RWPE2 (cell line): ENCODE measurements around the gene TMEM35B.

ENCODE experiments used
- ATAC-seq: fragments of 200-7000 bp; cut with Tn5 transposase; 3 replicates; pipeline ENCODE4 v1.9.1; 2021; ENCODE audit warnings: low read depth
- DNase-seq: peaks from one replicate; pipeline ENCODE4 v3.0.0-alpha.2; 2020; ENCODE audit warnings: low spot score
- H3K27ac ChIP-seq: fragments of 450-650 bp; 2 replicates; pipeline ENCODE4 v1.5.1; 2017; ENCODE audit warnings: mild to moderate bottlenecking; ENCODE audit not compliant: poor library complexity, severe bottlenecking
- H3K27me3 ChIP-seq: fragments of 250-450 bp; sonication (Bioruptor Pico); 2 replicates; pipeline ENCODE4 v1.5.1; 2021; ENCODE audit warnings: mild to moderate bottlenecking, moderate library complexity; ENCODE audit not compliant: insufficient read depth, poor library complexity, severe bottlenecking
- H3K36me3 ChIP-seq: fragments of 250-450 bp; sonication (Bioruptor Pico); 2 replicates; pipeline ENCODE4 v1.5.1; 2020; ENCODE audit warnings: low read depth, mild to moderate bottlenecking, moderate library complexity
- H3K4me1 ChIP-seq: fragments of 250-450 bp; sonication (Bioruptor Pico); 2 replicates; pipeline ENCODE4 v1.5.1; 2021; ENCODE audit warnings: mild to moderate bottlenecking, moderate library complexity; ENCODE audit not compliant: insufficient read depth, poor library complexity, severe bottlenecking
- H3K4me3 ChIP-seq: fragments of 250-450 bp; sonication (Bioruptor Pico); 2 replicates; pipeline ENCODE4 v1.5.1; 2021; ENCODE audit warnings: mild to moderate bottlenecking, moderate library complexity; ENCODE audit not compliant: severe bottlenecking
- H3K9me3 ChIP-seq: fragments of 250-450 bp; sonication (Bioruptor Pico); 2 replicates; pipeline ENCODE4 v1.5.1; 2021; ENCODE audit warnings: mild to moderate bottlenecking, moderate library complexity; ENCODE audit not compliant: severe bottlenecking
- TF ChIP-seq, protein P1 (sequence below): fragments of 450-650 bp; IDR thresholded peaks from one replicate; pipeline ENCODE4 v1.5.1; 2017; ENCODE audit warnings: mild to moderate bottlenecking, moderate library complexity; ENCODE audit not compliant: poor library complexity, severe bottlenecking

Gene TMEM35B

DNA sequence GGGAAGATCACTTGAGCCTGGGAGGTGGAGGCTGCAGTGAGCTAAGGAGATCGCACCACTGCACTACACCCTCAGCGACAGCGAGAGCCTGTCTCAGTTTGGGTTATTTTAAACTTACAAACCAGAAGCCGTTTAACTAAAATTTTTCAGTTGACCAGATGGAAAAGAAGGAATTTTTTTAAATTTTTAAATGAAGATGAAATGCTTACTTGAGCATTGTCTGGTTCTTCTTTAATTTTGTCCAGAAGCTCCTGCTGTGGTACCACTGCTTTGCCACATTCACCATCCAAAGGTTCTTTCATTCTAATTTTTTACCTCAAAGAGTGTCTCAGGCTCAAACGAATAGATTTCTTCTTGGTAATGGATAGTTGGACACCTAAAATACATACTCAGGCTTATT, 45.2 kb upstream of the TMEM35B start:
- Histone ChIP-seq H3K9me3 (no peaks in the 10 kb centered on the region), H3K36me3 (peaks cover 21% of the 10 kb centered on the region), H3K27me3 (no peaks in the 10 kb centered on the region), H3K4me3 (peak overlapping the region; percentile 67), H3K27ac (peak overlapping the region; percentile 86), H3K4me1 (peaks cover 6% of the 10 kb centered on the region)
- TF ChIP-seq, protein P1, sequence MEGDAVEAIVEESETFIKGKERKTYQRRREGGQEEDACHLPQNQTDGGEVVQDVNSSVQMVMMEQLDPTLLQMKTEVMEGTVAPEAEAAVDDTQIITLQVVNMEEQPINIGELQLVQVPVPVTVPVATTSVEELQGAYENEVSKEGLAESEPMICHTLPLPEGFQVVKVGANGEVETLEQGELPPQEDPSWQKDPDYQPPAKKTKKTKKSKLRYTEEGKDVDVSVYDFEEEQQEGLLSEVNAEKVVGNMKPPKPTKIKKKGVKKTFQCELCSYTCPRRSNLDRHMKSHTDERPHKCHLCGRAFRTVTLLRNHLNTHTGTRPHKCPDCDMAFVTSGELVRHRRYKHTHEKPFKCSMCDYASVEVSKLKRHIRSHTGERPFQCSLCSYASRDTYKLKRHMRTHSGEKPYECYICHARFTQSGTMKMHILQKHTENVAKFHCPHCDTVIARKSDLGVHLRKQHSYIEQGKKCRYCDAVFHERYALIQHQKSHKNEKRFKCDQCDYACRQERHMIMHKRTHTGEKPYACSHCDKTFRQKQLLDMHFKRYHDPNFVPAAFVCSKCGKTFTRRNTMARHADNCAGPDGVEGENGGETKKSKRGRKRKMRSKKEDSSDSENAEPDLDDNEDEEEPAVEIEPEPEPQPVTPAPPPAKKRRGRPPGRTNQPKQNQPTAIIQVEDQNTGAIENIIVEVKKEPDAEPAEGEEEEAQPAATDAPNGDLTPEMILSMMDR, result no peak
- DNase-seq, result no peak
- ATAC-seq, result no peak

- H3K4me3 ChIP-seq, result no peak overlapping the region
These were observed 44.6 kb upstream of the TMEM35B start for GRCh38 chr1:35029761-35030160.

GRCh38 chr1:35016406-35016805, 31.3 kb upstream of the TMEM35B start:
- no peaks in the 10 kb centered on the region for H3K27me3 ChIP-seq
- no peak overlapping the region for H3K27ac ChIP-seq
- no peaks in the 10 kb centered on the region for H3K4me1 ChIP-seq
- peaks cover 66% of the 10 kb centered on the region for H3K36me3 ChIP-seq
- DNase-seq (no peak), ATAC-seq (no peak)
- H3K4me3 ChIP-seq, result no peak overlapping the region
- no peaks in the 10 kb centered on the region for H3K9me3 ChIP-seq
- TF ChIP-seq, protein P1, result no peak

More at GRCh38 chr1:35029761-35030160, 44.6 kb upstream of the TMEM35B start:
- no peaks in the 10 kb centered on the region for H3K9me3 ChIP-seq
- TF ChIP-seq, protein P1, result no peak
- H3K36me3 ChIP-seq, result peaks cover 21% of the 10 kb centered on the region
- no peaks in the 10 kb centered on the region for H3K27me3 ChIP-seq
- no peak for DNase-seq
- no peak overlapping the region for H3K27ac ChIP-seq
- ATAC-seq, result no peak
- H3K4me1 ChIP-seq, result peaks cover 6% of the 10 kb centered on the region

DNA sequence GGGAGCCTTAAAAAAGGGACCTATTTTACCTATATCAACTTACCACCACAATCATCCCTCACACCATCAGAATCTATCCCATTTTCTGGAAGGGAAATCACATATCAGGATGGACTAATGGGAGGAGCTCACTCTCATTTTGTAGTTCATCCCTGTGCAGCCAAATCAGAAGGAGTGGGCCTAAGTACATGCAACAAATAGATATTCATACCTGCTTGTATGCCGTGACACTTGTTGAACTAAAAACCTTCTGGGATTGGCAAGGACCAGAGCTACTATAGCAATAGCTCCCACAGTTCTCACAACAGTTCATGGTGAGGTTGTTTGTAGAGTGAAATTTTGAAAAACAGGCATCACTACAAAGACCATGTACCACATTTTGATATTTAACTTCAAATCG, 29.3 kb upstream of the TMEM35B start:
- no peak overlapping the region for H3K4me3 ChIP-seq
- no peak overlapping the region for H3K27ac ChIP-seq
- ATAC-seq, result no peak
- peaks cover 70% of the 10 kb centered on the region for H3K36me3 ChIP-seq
- TF ChIP-seq, protein P1, result no peak
- no peak for DNase-seq
- H3K27me3 ChIP-seq, result no peaks in the 10 kb centered on the region
- H3K4me1 ChIP-seq, result no peaks in the 10 kb centered on the region
- no peaks in the 10 kb centered on the region for H3K9me3 ChIP-seq

GRCh38 chr1:35005711-35006110, 20.6 kb upstream of the TMEM35B start:
- no peak for DNase-seq
- TF ChIP-seq, protein P1, result no peak
- no peak for ATAC-seq
- Histone ChIP-seq H3K4me1 (no peaks in the 10 kb centered on the region), H3K4me3 (no peak overlapping the region), H3K36me3 (peaks cover 67% of the 10 kb centered on the region), H3K27ac (no peak overlapping the region), H3K9me3 (no peaks in the 10 kb centered on the region), H3K27me3 (no peaks in the 10 kb centered on the region)
